ENCODE measurements around the gene HOXB7.

GRCh38 chr17:48588528-48588927 is 22.3 kb downstream of the HOXB7 start:
- TF ChIP-seq CTCF (IDR thresholded peaks at IDR 0.05) (no peak), POLR2AphosphoS5 (IDR thresholded peaks at IDR 0.05) (peak in 1 of 4 donors; percentile 9)

All from sigmoid colon (tissue), 4 donors.